ENCODE measurements around the gene TERF2IP. TPM values are rescaled to one million over a fixed set of nuclear protein-coding genes. Genes with fewer than 3 reads are reported as not detected.
A peak's percentile ranks its signal among the peaks of the same experiment; 100 is the strongest.

TERF2IP gene
- total and polyA plus RNA-seq, 2 donors (not counting 1 experiment from before 2014, with no cell fraction given): 63.1 to 74.6 TPM

DNA sequence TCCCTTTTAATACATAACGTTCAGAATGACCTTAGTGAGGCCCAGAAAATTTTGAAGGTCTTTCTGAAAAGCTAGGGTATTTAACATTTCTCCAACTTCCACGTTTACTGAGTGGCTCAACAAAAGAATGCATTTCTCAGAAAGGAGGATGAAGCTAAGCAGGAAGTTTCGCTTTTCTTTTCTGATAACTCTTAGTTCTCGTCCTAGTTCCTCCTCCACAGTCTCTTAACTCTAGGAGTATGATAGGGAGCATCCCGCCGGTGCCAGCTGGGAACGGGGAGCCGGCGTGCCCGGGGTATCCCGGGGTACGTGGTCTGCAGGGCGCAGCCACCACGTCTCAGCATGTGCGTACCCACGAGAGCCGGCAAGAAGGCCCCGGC is 471 bp upstream of the TERF2IP start:
- intact Hi-C loops (cut with micrococcal nuclease): loop anchor here (1.0 to 5.0 kb wide), 9 partner anchors 24 to 980 kb away; partner anchors contain the start of genes ADAT1, CFDP1, GABARAPL2 and RFWD3
- 1% methylated on average over 14 of the region's 18 CpGs for WGBS (ENCODE audit: insufficient coverage)
- no peak for DNase-seq
- H4K20me1 ChIP-seq (ENCODE audit: control insufficient read depth, insufficient read depth, low read length, poor library complexity, severe bottlenecking): peaks cover 42% of the 10 kb centered on the region
- peaks cover 52% of the 10 kb centered on the region for H3K4me1 Mint-ChIP-seq
- no peaks in the 10 kb centered on the region for H3K27me3 Mint-ChIP-seq
- peaks cover 17 to 34% of the 10 kb centered on the region in 2 experiments for H3K36me3 ChIP-seq (replicated peaks in 1 of 2; ENCODE audit: control extremely low read depth in 1 of 2, control insufficient read depth in 1 of 2, extremely low read depth in 1 of 2, insufficient read depth in 2 of 2, low read length in 1 of 2)
- peaks cover 50 to 52% of the 10 kb centered on the region in 2 donors for H3K4me1 ChIP-seq (ENCODE audit: control insufficient read depth in 2 of 2, insufficient read depth in 2 of 2, low read length in 2 of 2)
- H3K27ac ChIP-seq (ENCODE audit: low read length in 2 of 2): peak overlapping the region; percentile 85 to 87
- no peaks in the 10 kb centered on the region for H3K9me3 Mint-ChIP-seq (ENCODE audit: insufficient read depth)
- ChIA-PET POLR2A (interaction anchor here (0.8 to 2.8 kb wide), 8 partner anchors 14 to 267 kb away, joined by 3 to 15 read pairs (median 5); partner anchors contain the start of genes ADAT1, CFDP1, GABARAPL2 and TMEM231), CTCF (interaction anchor here (0.8 to 5.5 kb wide), 12 partner anchors 13 to 448 kb away, joined by 3 to 60 read pairs (median 6); partner anchors contain the start of genes ADAT1, CFDP1 and TMEM170A)
- peak; percentile 3 for ATAC-seq (ENCODE audit: low read depth)
- peak overlapping the region; percentile 73 to 96 (median 85) for H3K4me3 ChIP-seq (ENCODE audit: control extremely low read depth in 1 of 5, extremely low read depth in 1 of 5, insufficient read depth in 1 of 5, low read depth in 2 of 5, low read length in 4 of 5)
- no peaks in the 10 kb centered on the region for H3K9me3 ChIP-seq (ENCODE audit: control extremely low read depth in 1 of 3, control insufficient read depth in 2 of 3, insufficient read depth in 1 of 3, low read length in 2 of 3)
- peak overlapping the region; percentile 88 for H2AFZ ChIP-seq (ENCODE audit: insufficient read depth, low read depth, low read length, poor library complexity, severe bottlenecking)
- H3K27me3 ChIP-seq (replicated peaks in 1 of 4; ENCODE audit: control extremely low read depth in 1 of 4, control insufficient read depth in 3 of 4, insufficient read depth in 4 of 4, low read length in 3 of 4): no peaks in the 10 kb centered on the region
- peak overlapping the region; percentile 97 for H3K4me3 Mint-ChIP-seq
- peak overlapping the region; percentile 93 for H3K9ac ChIP-seq (ENCODE audit: low read length)
- peaks cover 88% of the 10 kb centered on the region for H3K79me2 ChIP-seq (ENCODE audit: control insufficient read depth, insufficient read depth, low read length)
- peak overlapping the region; percentile 85 for H3K4me2 ChIP-seq (replicated peaks; ENCODE audit: low read depth, low read length, poor library complexity, severe bottlenecking)
- peak overlapping the region; percentile 99 for H3K27ac Mint-ChIP-seq
- TF ChIP-seq, protein P1, sequence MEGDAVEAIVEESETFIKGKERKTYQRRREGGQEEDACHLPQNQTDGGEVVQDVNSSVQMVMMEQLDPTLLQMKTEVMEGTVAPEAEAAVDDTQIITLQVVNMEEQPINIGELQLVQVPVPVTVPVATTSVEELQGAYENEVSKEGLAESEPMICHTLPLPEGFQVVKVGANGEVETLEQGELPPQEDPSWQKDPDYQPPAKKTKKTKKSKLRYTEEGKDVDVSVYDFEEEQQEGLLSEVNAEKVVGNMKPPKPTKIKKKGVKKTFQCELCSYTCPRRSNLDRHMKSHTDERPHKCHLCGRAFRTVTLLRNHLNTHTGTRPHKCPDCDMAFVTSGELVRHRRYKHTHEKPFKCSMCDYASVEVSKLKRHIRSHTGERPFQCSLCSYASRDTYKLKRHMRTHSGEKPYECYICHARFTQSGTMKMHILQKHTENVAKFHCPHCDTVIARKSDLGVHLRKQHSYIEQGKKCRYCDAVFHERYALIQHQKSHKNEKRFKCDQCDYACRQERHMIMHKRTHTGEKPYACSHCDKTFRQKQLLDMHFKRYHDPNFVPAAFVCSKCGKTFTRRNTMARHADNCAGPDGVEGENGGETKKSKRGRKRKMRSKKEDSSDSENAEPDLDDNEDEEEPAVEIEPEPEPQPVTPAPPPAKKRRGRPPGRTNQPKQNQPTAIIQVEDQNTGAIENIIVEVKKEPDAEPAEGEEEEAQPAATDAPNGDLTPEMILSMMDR (IDR thresholded peaks at IDR 0.05): no peak
- TF ChIP-seq EZH2 (IDR thresholded peaks at IDR 0.05; ENCODE audit: borderline replicate concordance, insufficient read depth, low read depth, low read length, poor library complexity, severe bottlenecking): no peak
